Measurements from ENCODE around the gene EEF1A2. TPM values are rescaled to one million over a fixed set of nuclear protein-coding genes. Genes with fewer than 3 reads are reported as not detected.

Gene EEF1A2
- total and polyA plus RNA-seq, 10 donors, result 0.39 to 1.4 (median 0.54) TPM

DNA sequence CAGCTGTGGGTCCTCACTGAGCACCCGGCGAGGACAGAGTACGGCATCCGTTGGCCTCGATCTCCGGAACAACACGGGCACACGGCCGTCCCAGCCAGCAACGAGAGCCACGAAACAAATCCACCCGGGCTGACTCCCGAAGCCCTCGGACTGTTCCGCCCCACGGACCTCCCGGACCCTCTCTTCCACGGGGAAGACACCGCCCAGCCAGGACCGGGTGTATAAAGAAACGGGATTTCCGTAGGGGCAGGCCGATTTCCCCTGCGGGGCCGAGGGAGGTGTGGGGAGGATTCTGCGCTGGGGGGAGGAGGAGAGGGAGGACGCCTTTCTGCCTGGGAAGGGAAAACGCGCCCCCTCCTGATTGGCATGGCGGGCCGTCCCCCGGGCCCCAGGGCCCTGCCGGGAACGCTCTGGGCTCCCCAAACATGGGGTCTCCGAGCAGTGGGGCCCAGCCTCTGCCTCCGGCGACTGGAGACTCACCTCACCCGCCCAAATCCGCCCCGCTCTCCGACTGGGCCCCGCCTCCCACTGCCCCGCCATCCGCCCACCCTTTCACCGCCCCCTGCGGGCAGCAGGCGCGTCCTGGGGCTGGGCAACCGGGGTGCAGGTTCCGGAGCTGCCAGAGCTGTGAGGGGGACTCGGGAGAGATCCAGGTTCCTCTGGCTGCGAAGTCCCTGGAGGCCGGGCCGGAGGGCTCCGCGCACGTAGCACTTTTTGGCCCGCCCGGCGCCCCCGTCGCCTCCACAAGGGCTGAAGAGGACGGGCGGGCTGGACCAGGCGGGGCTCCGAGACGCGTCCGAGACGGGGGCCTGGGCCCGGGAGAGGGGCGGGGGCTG lies 21.0 kb upstream of the EEF1A2 start:
- peak overlapping the region; percentile 78 to 97 (median 88) for H3K4me3 ChIP-seq
- intact Hi-C loops (cut with DNase I; ENCODE audit: low total_unique reads), result no loop called here
- peak; percentile 94 for DNase-seq
- peaks cover 14 to 44% (median 33%) of the 10 kb centered on the region in 6 donors for H3K4me1 ChIP-seq
- WGBS, 5 donors, result 0 to 3% (median 1%) methylated on average over 19 to 72 of the region's 72 CpGs
- H3K27ac ChIP-seq, result peak overlapping the region; percentile 81 to 96 (median 94)
- peaks cover 0 to 25% (median 8%) of the 10 kb centered on the region in 6 donors for H3K36me3 ChIP-seq
- TF ChIP-seq CTCF (IDR thresholded peaks at IDR 0.05 in 8 of 11, conservative IDR thresholded peaks at IDR 0.05 in 3 of 11) (peak in 7 of 11 experiments; percentile 2 to 47 (median 34)), POLR2AphosphoS5 (IDR thresholded peaks at IDR 0.05) (peak in 2 of 3 donors; percentile 55 to 68), POLR2A (IDR thresholded peaks at IDR 0.05) (no peak)
- peaks cover 0 to 15% (median 8%) of the 10 kb centered on the region in 8 donors for H3K9me3 ChIP-seq
- peaks cover 0 to 23% (median 0%) of the 10 kb centered on the region in 7 donors for H3K27me3 ChIP-seq (replicated peaks in 1 of 7)

GRCh38 chr20:63518946-63519667 lies 20.2 kb upstream of the EEF1A2 start:
- peaks cover 0 to 25% (median 8%) of the 10 kb centered on the region in 6 donors for H3K36me3 ChIP-seq
- no peak for TF ChIP-seq POLR2A (IDR thresholded peaks at IDR 0.05)
- peaks cover 0 to 22% (median 11%) of the 10 kb centered on the region in 8 donors for H3K9me3 ChIP-seq
- H3K27me3 ChIP-seq (replicated peaks in 1 of 7), result peaks cover 0 to 23% (median 0%) of the 10 kb centered on the region in 7 donors
- peak overlapping the region in 7 of 8 donors; percentile 81 to 97 (median 89) for H3K4me3 ChIP-seq
- intact Hi-C loops (cut with DNase I; ENCODE audit: low total_unique reads), result no loop called here
- peak overlapping the region in 7 of 8 donors; percentile 92 to 96 (median 94) for H3K27ac ChIP-seq
- peaks cover 14 to 44% (median 33%) of the 10 kb centered on the region in 6 donors for H3K4me1 ChIP-seq
- WGBS, 5 donors, result 75 to 89% (median 78%) methylated on average over 27 to 32 of the region's 32 CpGs
- peak; percentile 82 for DNase-seq

DNA sequence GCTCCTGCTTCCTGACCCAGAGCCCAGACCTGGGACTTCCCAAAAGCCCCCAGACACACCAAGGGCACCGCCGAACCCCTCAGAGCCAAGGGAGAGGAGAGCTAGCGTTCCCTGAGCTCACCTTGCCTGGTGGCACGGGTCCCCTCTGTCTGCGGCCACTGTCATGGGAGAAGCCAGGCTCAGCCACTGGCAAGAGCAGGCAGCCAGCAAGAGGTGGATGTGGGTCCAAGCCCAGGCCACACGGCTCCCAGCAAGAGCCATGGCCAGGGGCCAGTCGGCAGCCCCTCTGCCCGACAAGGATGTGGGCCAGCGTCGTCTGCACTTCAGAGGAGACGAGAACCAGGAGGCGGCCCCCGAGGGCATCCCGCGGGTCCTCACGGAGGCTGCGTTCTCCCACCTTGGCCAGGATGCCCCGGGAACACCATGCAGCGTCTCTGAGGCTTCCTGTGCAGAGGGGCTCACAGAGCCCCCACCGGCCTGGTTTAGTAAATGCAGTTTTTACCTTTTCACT lies 19.5 kb upstream of the EEF1A2 start:
- H3K27me3 ChIP-seq (replicated peaks in 1 of 7), result peaks cover 0 to 23% (median 0%) of the 10 kb centered on the region in 7 donors
- intact Hi-C loops (cut with DNase I; ENCODE audit: low total_unique reads), result no loop called here
- peaks cover 0 to 23% (median 7%) of the 10 kb centered on the region in 8 donors for H3K9me3 ChIP-seq
- peak; percentile 76 for DNase-seq
- H3K36me3 ChIP-seq, result peaks cover 0 to 20% (median 6%) of the 10 kb centered on the region in 6 donors
- H3K4me3 ChIP-seq, result no peak overlapping the region
- WGBS, 5 donors, result 82 to 89% (median 85%) methylated on average over 11 to 20 of the region's 20 CpGs
- H3K27ac ChIP-seq, result no peak overlapping the region
- H3K4me1 ChIP-seq, result peaks cover 14 to 44% (median 33%) of the 10 kb centered on the region in 6 donors
- TF ChIP-seq POLR2AphosphoS5 (IDR thresholded peaks at IDR 0.05) (no peak), CTCF (IDR thresholded peaks at IDR 0.05 in 8 of 11, conservative IDR thresholded peaks at IDR 0.05 in 3 of 11) (no peak), POLR2A (IDR thresholded peaks at IDR 0.05) (no peak)

Data from spleen (tissue), 11 donors.